ENCODE measurements around the gene KLHL29. TPM values are rescaled to one million over a fixed set of nuclear protein-coding genes. Genes with fewer than 3 reads are reported as not detected.
A peak's percentile ranks its signal among the peaks of the same experiment; 100 is the strongest.

Gene KLHL29
- total and polyA plus RNA-seq, 2 donors (not counting 3 experiments of a cell fraction or from before 2014, with no cell fraction given), result 4.6 to 12.7 TPM

DNA sequence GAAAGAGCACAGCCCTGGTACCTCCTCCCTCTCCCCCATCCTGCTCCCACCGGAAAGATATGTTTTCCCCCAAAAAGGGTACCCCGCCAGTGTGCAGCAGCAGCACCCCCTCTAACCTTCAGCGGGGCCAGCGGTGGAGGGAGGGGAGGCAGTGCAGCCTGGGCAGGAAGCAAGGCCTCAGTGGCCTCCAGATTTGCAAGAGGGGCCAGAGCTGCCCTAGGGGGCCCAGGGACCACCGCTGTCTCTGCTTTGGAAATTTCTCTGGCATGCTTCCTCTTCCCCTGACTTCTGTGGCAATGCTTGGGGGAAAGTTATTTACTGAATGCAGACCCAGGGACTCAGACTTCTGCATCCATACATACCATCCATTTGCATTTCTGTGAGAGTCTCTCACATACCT, 111.5 kb downstream of the KLHL29 start:
- H3K79me2 ChIP-seq (ENCODE audit: control insufficient read depth, insufficient read depth, low read length), result no peaks in the 10 kb centered on the region
- H3K9ac ChIP-seq (replicated peaks; ENCODE audit: extremely low read depth, insufficient read depth, low read length), result no peak overlapping the region
- H3K9me3 ChIP-seq (replicated peaks; ENCODE audit: control insufficient read depth, insufficient read depth, low read length), result no peaks in the 10 kb centered on the region
- no peaks in the 10 kb centered on the region for H4K20me1 ChIP-seq (replicated peaks; ENCODE audit: control insufficient read depth, extremely low read depth, insufficient read depth, low read length)
- peak overlapping the region; percentile 17 for H3K4me2 ChIP-seq (ENCODE audit: insufficient read depth, low read length)
- H3K27ac ChIP-seq (ENCODE audit: insufficient read depth, low read depth, low read length), result no peak overlapping the region
- ChIA-PET POLR2A (no interaction called here), CTCF (no interaction called here)
- BruUV-seq (replicated peaks), result no TSS peak
- FAIRE-seq (no peak), DNase-seq (ENCODE audit: low read depth, low spot score) (no peak)
- H3K4me1 ChIP-seq (ENCODE audit: control insufficient read depth, extremely low read depth, insufficient read depth, low read length), result peaks cover 14% of the 10 kb centered on the region
- no peaks in the 10 kb centered on the region for H3K36me3 ChIP-seq (ENCODE audit: control insufficient read depth in 2 of 2, extremely low read depth in 1 of 2, insufficient read depth in 2 of 2, low read length in 2 of 2)
- TF ChIP-seq CTCF (IDR thresholded peaks at IDR 0.05; ENCODE audit: extremely low read depth in 1 of 2, insufficient read depth in 1 of 2, low read depth in 1 of 2, low read length in 2 of 2) (no peak), POLR2A (IDR thresholded peaks at IDR 0.05; ENCODE audit: low read depth, low read length) (no peak), JUN (IDR thresholded peaks at IDR 0.05; ENCODE audit: borderline replicate concordance, insufficient read depth, insufficient read length, low read depth) (no peak), POLR2AphosphoS5 (IDR thresholded peaks at IDR 0.05; ENCODE audit: insufficient read depth, low read depth, low read length) (no peak), FOS (IDR thresholded peaks at IDR 0.05; ENCODE audit: borderline replicate concordance, insufficient read depth, low read length) (no peak), MYC (IDR thresholded peaks at IDR 0.05; ENCODE audit: low read depth, low read length) (no peak), GATA2 (IDR thresholded peaks at IDR 0.05; ENCODE audit: insufficient read depth, insufficient read length, low read depth, low read length) (no peak), EZH2 (IDR thresholded peaks at IDR 0.05; ENCODE audit: borderline replicate concordance, low read depth, low read length, severe bottlenecking) (no peak)
- TF ChIP-seq, protein P1, sequence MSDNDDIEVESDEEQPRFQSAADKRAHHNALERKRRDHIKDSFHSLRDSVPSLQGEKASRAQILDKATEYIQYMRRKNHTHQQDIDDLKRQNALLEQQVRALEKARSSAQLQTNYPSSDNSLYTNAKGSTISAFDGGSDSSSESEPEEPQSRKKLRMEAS (IDR thresholded peaks at IDR 0.05; ENCODE audit: insufficient read depth, insufficient read length), result no peak
- no peak overlapping the region for H2AFZ ChIP-seq (ENCODE audit: low read depth, low read length)
- H3K4me3 ChIP-seq (replicated peaks in 1 of 3; ENCODE audit: insufficient read depth in 1 of 3, low read depth in 1 of 3, low read length in 3 of 3), result no peak overlapping the region
- dilution Hi-C loops (cut with MboI; ENCODE audit: extremely low pct_ligation_motif_present, low sequenced_read_pairs), result no loop called here
- H3K27me3 ChIP-seq (ENCODE audit: control insufficient read depth in 2 of 2, insufficient read depth in 2 of 2, low read length in 2 of 2), result no peaks in the 10 kb centered on the region
- no peaks in the 10 kb centered on the region for H3K9me1 ChIP-seq (replicated peaks; ENCODE audit: control insufficient read depth, extremely low read depth, insufficient read depth, low read length)
- intact Hi-C loops (cut with micrococcal nuclease), result loop anchor here (2.0 to 5.0 kb wide), 2 partner anchors 48 to 94 kb away; no protein-coding TSS in a partner anchor

Data from endothelial cell of umbilical vein (primary cell).